AG09309 (cell line): ENCODE measurements around the gene SAMD10.

ENCODE experiments used
- DNase-seq: peaks from one replicate; pipeline ENCODE4 v3.0.0-alpha.2; 2010; ENCODE audit warnings: low read depth
- H3K4me3 ChIP-seq: 2 replicates; pipeline ENCODE4 v1.5.1; 2011; ENCODE audit warnings: mild to moderate bottlenecking, low read depth, low read length, moderate library complexity; ENCODE audit not compliant: control insufficient read depth
- TF ChIP-seq, protein P1 (sequence below): IDR thresholded peaks from 2 replicates; pipeline ENCODE4 v1.5.1; 2011; ENCODE audit warnings: mild to moderate bottlenecking, low read depth, low read length, inconsistent platforms; ENCODE audit not compliant: insufficient read depth, control insufficient read depth; ENCODE audit errors: missing control alignments

SAMD10 gene

DNA sequence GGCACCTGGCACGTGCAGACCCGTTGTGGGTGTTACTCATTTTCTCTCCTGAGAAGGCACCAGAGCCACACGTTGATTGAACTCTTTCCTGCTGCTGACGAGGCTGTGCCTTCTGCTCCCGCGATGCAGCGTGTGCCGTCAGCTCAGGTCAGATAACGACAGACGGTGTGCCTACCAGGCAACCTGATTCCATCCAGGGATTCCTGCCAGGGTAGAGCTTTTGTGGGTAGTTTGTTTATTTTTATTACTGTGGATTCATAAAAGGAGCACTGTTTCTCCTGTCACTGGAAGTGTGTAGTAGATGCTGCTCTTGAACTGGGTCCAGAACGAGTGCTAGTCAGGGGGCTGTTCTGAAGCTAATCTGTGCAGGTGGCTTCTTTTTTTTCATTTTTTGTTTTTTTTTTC is 22.2 kb upstream of the SAMD10 start:
- TF ChIP-seq, protein P1, sequence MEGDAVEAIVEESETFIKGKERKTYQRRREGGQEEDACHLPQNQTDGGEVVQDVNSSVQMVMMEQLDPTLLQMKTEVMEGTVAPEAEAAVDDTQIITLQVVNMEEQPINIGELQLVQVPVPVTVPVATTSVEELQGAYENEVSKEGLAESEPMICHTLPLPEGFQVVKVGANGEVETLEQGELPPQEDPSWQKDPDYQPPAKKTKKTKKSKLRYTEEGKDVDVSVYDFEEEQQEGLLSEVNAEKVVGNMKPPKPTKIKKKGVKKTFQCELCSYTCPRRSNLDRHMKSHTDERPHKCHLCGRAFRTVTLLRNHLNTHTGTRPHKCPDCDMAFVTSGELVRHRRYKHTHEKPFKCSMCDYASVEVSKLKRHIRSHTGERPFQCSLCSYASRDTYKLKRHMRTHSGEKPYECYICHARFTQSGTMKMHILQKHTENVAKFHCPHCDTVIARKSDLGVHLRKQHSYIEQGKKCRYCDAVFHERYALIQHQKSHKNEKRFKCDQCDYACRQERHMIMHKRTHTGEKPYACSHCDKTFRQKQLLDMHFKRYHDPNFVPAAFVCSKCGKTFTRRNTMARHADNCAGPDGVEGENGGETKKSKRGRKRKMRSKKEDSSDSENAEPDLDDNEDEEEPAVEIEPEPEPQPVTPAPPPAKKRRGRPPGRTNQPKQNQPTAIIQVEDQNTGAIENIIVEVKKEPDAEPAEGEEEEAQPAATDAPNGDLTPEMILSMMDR, result no peak
- no peak overlapping the region for H3K4me3 ChIP-seq
- no peak for DNase-seq

- no peak for DNase-seq
- no peak overlapping the region for H3K4me3 ChIP-seq
- TF ChIP-seq, protein P1, result no peak
Observed at GRCh38 chr20:64000906-64001305, 21.5 kb upstream of the SAMD10 start.

- no peak for DNase-seq
- no peak overlapping the region for H3K4me3 ChIP-seq
- TF ChIP-seq, protein P1, result no peak
Observed at GRCh38 chr20:63982937-63983336, 3.5 kb upstream of the SAMD10 start.

DNA sequence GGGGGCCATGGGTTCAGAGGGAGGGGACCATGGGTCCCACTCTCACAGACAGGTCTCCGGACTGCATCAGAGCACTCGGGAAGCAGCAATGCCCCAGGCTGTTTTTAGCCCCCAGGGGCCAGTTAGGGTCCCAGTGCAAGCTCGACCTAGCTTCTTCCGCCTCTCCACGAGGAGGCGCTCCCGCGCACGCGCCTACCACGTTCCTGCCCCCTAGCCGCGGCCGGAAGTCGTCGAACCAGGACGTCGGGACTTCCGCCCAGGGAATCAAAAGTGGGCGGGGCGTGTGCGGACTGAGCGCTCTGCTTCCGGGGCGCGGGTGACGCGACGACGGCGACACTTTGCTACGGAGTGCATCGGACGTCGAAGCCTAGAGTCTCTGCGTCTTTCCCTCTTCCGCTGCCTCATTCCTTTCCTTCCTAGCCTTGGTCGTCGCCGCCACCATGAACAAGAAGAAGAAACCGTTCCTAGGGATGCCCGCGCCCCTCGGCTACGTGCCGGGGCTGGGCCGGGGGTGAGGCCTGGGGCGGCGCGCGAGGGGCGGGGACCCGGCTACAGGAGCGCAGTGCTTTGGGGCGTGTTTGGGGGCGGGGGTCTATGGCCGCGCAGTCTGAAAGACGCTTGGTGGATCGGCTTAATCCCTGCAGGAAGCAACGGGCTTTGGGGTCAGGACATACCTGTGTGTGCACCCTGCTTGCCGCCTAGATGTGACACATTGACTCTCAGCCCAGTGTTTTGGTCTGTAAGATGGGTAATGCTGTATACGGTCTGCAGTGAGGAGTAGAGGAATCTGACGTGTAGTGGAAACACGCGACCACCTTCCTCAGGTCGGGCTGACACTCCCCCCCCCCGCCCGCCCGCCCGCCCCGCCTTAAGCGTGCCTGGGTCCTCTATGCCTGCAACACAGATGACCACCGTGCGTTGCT is 1.6 kb upstream of the SAMD10 start, which contains the start of gene PRPF6:
Gene PRPF6, plus strand, starts transcription at position 327 of the 923 bp plus-strand sequence. Its CDS starts 114 bp downstream, at position 441.
- peak within 1 kb of the TSS; percentile 88 for H3K4me3 ChIP-seq
- DNase-seq, result peak; percentile 63
- TF ChIP-seq, protein P1, result peak; percentile 92

GRCh38 chr20:63980317-63980805 is 919 bp upstream of the SAMD10 start:
- TF ChIP-seq, protein P1, result no peak
- no peak for DNase-seq
- peak overlapping the region; percentile 88 for H3K4me3 ChIP-seq

GRCh38 chr20:63979229-63979556 is 249 bp downstream of the SAMD10 start:
- TF ChIP-seq, protein P1, result no peak

More at GRCh38 chr20:63979229-63979556, 249 bp downstream of the SAMD10 start:
- H3K4me3 ChIP-seq, result peak overlapping the region; percentile 40
- DNase-seq, result no peak
